GM19035 (cell line): ENCODE results near the gene BOD1.
"Not testable (repeated sequence)": the region's sequence is repeated elsewhere in the genome, so short reads cannot be mapped to it uniquely, and the experiment has no call there.

Source experiments
- ATAC-seq: cut with Tn5 transposase; IDR thresholded peaks from one replicate; pipeline ENCODE4 v1.9.1; 2021; ENCODE audit not compliant: unreplicated experiment

Gene BOD1

GRCh38 chr5:173618927-173619519 lies 2.6 kb upstream of the BOD1 start:
- ATAC-seq = no peak

- peak; percentile 58 for ATAC-seq
These were observed 420 bp downstream of the BOD1 start for GRCh38 chr5:173615884-173616576.

- no peak for ATAC-seq
These were observed 1.9 kb downstream of the BOD1 start for GRCh38 chr5:173614591-173614990.

GRCh38 chr5:173613433-173614159 lies 2.9 kb downstream of the BOD1 start:
- no peak for ATAC-seq

- no peak for ATAC-seq
These were observed 3.5 kb downstream of the BOD1 start for GRCh38 chr5:173612948-173613347.

- ATAC-seq = no peak
These were observed 4.7 kb downstream of the BOD1 start for GRCh38 chr5:173611706-173612105.

- no peak for ATAC-seq
These were observed 12.3 kb downstream of the BOD1 start for GRCh38 chr5:173604141-173604540.

GRCh38 chr5:173602423-173602822 lies 14.0 kb downstream of the BOD1 start:
- ATAC-seq = no peak

- no peak for ATAC-seq
These were observed 17.8 kb downstream of the BOD1 start for GRCh38 chr5:173598686-173599085.

- no peak for ATAC-seq
These were observed 19.1 kb downstream of the BOD1 start for GRCh38 chr5:173597304-173597703.

GRCh38 chr5:173595841-173596240 lies 20.6 kb downstream of the BOD1 start:
- no peak for ATAC-seq

- ATAC-seq = no peak
These were observed 22.4 kb downstream of the BOD1 start for GRCh38 chr5:173594061-173594460.

GRCh38 chr5:173592050-173592669 lies 24.3 kb downstream of the BOD1 start:
- ATAC-seq = no peak

GRCh38 chr5:173591056-173591514 lies 25.4 kb downstream of the BOD1 start:
- ATAC-seq = no peak

- no peak for ATAC-seq
These were observed 25.9 kb downstream of the BOD1 start for GRCh38 chr5:173590436-173591055.

GRCh38 chr5:173586133-173586532 lies 30.3 kb downstream of the BOD1 start:
- not testable (repeated sequence) for ATAC-seq

- no peak for ATAC-seq
These were observed 33.1 kb downstream of the BOD1 start for GRCh38 chr5:173583346-173583745.

GRCh38 chr5:173582216-173583111 lies 34.0 kb downstream of the BOD1 start:
- ATAC-seq = no peak

- ATAC-seq = no peak
These were observed 34.8 kb downstream of the BOD1 start for GRCh38 chr5:173581408-173582215.
